Stimulated activated CD8-positive, alpha-beta memory T cell treated with anti-CD3 and anti-CD28 coated beads, Interleukin-15, amount 100 ng/mL, for 24 hours (primary cell): ENCODE measurements around the gene AP1M2.
"Not testable (repeated sequence)": the region's sequence is repeated elsewhere in the genome, so short reads cannot be mapped to it uniquely, and the experiment has no call there.

Experiments used
- DNase-seq: peaks from one replicate; pipeline ENCODE4 v3.0.0-alpha.2; 2020; ENCODE audit warnings: low read depth

Gene AP1M2

GRCh38 chr19:10538204-10538983 is 48.7 kb downstream of the AP1M2 start:
- DNase-seq, result no peak

- DNase-seq, result no peak
These were observed 49.4 kb downstream of the AP1M2 start for GRCh38 chr19:10537668-10538067.

- DNase-seq, result no peak
These were observed 51.5 kb downstream of the AP1M2 start for GRCh38 chr19:10535613-10536012.

- no peak for DNase-seq
These were observed 53.3 kb downstream of the AP1M2 start for GRCh38 chr19:10533646-10534386.

GRCh38 chr19:10532457-10532856 is 54.7 kb downstream of the AP1M2 start:
- DNase-seq, result no peak

- not testable (repeated sequence) for DNase-seq
These were observed 60.2 kb downstream of the AP1M2 start for GRCh38 chr19:10526887-10527286.

- DNase-seq, result no peak
These were observed 61.5 kb downstream of the AP1M2 start for GRCh38 chr19:10525636-10526035.

GRCh38 chr19:10523135-10523636 is 63.9 kb downstream of the AP1M2 start:
- no peak for DNase-seq
